OCI-LY1 (cell line): ENCODE measurements around the gene TEAD4.

Experiments
- H2AFZ ChIP-seq: fragments of 200-600 bp; sonication (generic), shearing (Covaris generic); 2 replicates; pipeline ENCODE4 v1.6.0; 2014; ENCODE audit warnings: antibody characterized with exemption, mild to moderate bottlenecking, low read length
- H3F3A ChIP-seq: fragments of 200-600 bp; sonication (generic), shearing (Covaris generic); 2 replicates; pipeline ENCODE4 v1.6.0; 2014; ENCODE audit warnings: mild to moderate bottlenecking, antibody characterized with exemption, low read length, moderate library complexity; ENCODE audit not compliant: insufficient read depth
- H3K27ac ChIP-seq: fragments of 200-600 bp; sonication (generic); 2 replicates; pipeline ENCODE4 v1.5.1; 2014; ENCODE audit warnings: low read length, mixed run types, mild to moderate bottlenecking, low read depth; ENCODE audit not compliant: poor library complexity, severe bottlenecking
- H3K27me3 ChIP-seq: fragments of 200-600 bp; sonication (generic); 2 replicates; pipeline ENCODE4 v1.6.0; 2014; ENCODE audit warnings: antibody characterized with exemption, mild to moderate bottlenecking, low read length, moderate library complexity; ENCODE audit not compliant: insufficient read depth
- H3K36me3 ChIP-seq: fragments of 200-600 bp; sonication (generic); 2 replicates; pipeline ENCODE4 v1.6.1; 2014; ENCODE audit warnings: mild to moderate bottlenecking, antibody characterized with exemption, low read length, moderate library complexity, mixed read lengths; ENCODE audit not compliant: insufficient read depth
- H3K4me1 ChIP-seq: fragments of 200-600 bp; sonication (generic); 2 replicates; pipeline ENCODE4 v1.5.1; 2014; ENCODE audit warnings: mild to moderate bottlenecking, low read length, moderate library complexity; ENCODE audit not compliant: insufficient read depth, severe bottlenecking
- H3K4me2 ChIP-seq: fragments of 200-600 bp; sonication (generic), shearing (Covaris generic); 2 replicates; pipeline ENCODE4 v1.6.1; 2014; ENCODE audit warnings: low read length
- H3K4me3 ChIP-seq: fragments of 200-600 bp; sonication (generic); 2 replicates; pipeline ENCODE4 v1.5.1; 2014; ENCODE audit warnings: low read length, low read depth, mild to moderate bottlenecking, mixed read lengths; ENCODE audit not compliant: poor library complexity, severe bottlenecking
- H3K79me2 ChIP-seq: fragments of 200-600 bp; shearing (Covaris generic); 2 replicates; pipeline ENCODE4 v1.6.1; 2016; ENCODE audit warnings: mixed run types, low read length, mixed read lengths; ENCODE audit not compliant: insufficient read depth
- H3K9ac ChIP-seq: fragments of 200-600 bp; sonication (generic), shearing (Covaris generic); 2 replicates; pipeline ENCODE4 v1.6.1; 2014; ENCODE audit warnings: mild to moderate bottlenecking, low read length, mixed read lengths
- H3K9me2 ChIP-seq: fragments of 200-600 bp; sonication (generic), shearing (Covaris generic); 2 replicates; pipeline ENCODE4 v1.6.1; 2014; ENCODE audit warnings: low read depth, mild to moderate bottlenecking, low read length, mixed read lengths
- H3K9me3 ChIP-seq: fragments of 200-600 bp; shearing (Covaris generic); 2 replicates; pipeline ENCODE4 v1.6.1; 2014; ENCODE audit warnings: low read length, mixed read lengths
- H4K20me1 ChIP-seq: fragments of 200-600 bp; sonication (generic), shearing (Covaris generic); 2 replicates; pipeline ENCODE4 v1.6.0; 2016; ENCODE audit warnings: mild to moderate bottlenecking, low read length; ENCODE audit not compliant: insufficient read depth
- CTCF ChIP-seq: fragments of 200-600 bp; sonication (generic), shearing (Covaris generic); IDR thresholded peaks from 2 replicates; pipeline ENCODE4 v1.5.1; 2017; ENCODE audit warnings: mild to moderate bottlenecking, antibody characterized with exemption, low read length, moderate library complexity, mixed read lengths
- EZH2 ChIP-seq: fragments of 200-600 bp; sonication (generic), shearing (Covaris generic); IDR thresholded peaks from 2 replicates; pipeline ENCODE4 v1.8.0; 2017; ENCODE audit warnings: borderline replicate concordance, mixed run types, mild to moderate bottlenecking, antibody characterized with exemption, low read length, moderate library complexity, mixed read lengths

Gene TEAD4

GRCh38 chr12:2959192-2959504 lies at the start of gene TEAD4:
Gene TEAD4, plus strand, starts transcription at chr12:2959397.
- Histone ChIP-seq H4K20me1 (no peaks in the 10 kb centered on the region), H2AFZ (peak within 1 kb of the TSS; percentile 54; the same call in 1 of the 2 replicates), H3K27me3 (no peaks in the 10 kb centered on the region), H3K36me3 (no peaks in the 10 kb centered on the region), H3K4me3 (peak within 1 kb of the TSS; percentile 73), H3K9ac (peak within 1 kb of the TSS; percentile 70), H3K79me2 (no peaks in the 10 kb centered on the region), H3K9me3 (no peaks in the 10 kb centered on the region), H3K27ac (no peak within 1 kb of the TSS), H3K4me1 (peaks cover 29% of the 10 kb centered on the region), H3K4me2 (peak within 1 kb of the TSS; percentile 84), H3F3A (no peaks in the 10 kb centered on the region), H3K9me2 (no peaks in the 10 kb centered on the region)
- TF ChIP-seq CTCF, result no peak
- TF ChIP-seq EZH2, result no peak

DNA sequence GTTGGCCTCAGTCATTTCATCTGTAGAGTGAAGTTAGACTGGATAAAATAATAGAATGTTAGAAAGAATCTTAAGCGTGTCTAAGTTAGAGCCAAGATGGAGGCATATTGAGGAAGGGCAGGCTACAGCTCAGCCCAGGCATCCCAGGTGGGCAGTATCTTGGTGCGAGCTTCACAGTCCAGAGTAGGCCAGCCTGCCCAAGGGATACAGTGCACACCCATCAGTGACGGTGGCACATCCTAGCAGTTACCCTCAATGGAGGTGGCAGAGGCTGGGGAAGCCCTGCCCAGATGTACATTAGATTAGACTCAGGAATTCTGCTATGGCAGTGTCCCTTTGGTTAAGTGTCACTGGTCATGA lies 47.0 kb upstream of the TEAD4 start:
- H2AFZ ChIP-seq, result no peak overlapping the region
- H3K27ac ChIP-seq, result no peak overlapping the region
- no peaks in the 10 kb centered on the region for H3K9me2 ChIP-seq
- H3K27me3 ChIP-seq, result no peaks in the 10 kb centered on the region
- H3K9me3 ChIP-seq, result no peaks in the 10 kb centered on the region
- no peak overlapping the region for H3K4me3 ChIP-seq
- peaks cover 7% of the 10 kb centered on the region for H3K4me1 ChIP-seq
- H3K9ac ChIP-seq, result no peak overlapping the region
- H3K79me2 ChIP-seq, result no peaks in the 10 kb centered on the region
- no peaks in the 10 kb centered on the region for H4K20me1 ChIP-seq
- H3F3A ChIP-seq, result no peaks in the 10 kb centered on the region
- TF ChIP-seq CTCF (no peak), EZH2 (no peak)
- no peak overlapping the region for H3K4me2 ChIP-seq
- peaks cover 13% of the 10 kb centered on the region for H3K36me3 ChIP-seq

DNA sequence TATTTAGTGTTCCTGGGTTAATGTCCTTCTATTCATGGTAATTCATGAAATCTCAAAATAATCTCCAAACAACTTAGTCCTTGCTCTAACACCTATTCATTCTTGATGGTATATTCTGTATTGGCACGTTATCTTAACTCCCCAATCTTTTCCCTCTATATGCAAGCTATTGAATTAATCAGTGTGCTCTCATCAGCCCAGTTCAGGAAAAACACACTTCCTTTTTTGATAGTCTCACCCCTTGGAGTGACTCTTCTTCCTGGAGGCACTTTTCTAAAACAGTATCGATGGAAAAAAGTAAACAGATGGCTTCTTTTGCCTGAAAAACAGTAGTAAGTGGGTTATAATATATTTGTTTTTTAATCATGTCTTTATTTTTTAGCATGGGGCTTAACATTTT lies 39.9 kb upstream of the TEAD4 start:
- no peaks in the 10 kb centered on the region for H3K9me3 ChIP-seq
- peaks cover 25% of the 10 kb centered on the region for H3K36me3 ChIP-seq
- no peak overlapping the region for H3K4me3 ChIP-seq
- no peak overlapping the region for H3K9ac ChIP-seq
- no peak overlapping the region for H3K27ac ChIP-seq
- no peaks in the 10 kb centered on the region for H3F3A ChIP-seq
- H3K4me2 ChIP-seq, result no peak overlapping the region
- H3K79me2 ChIP-seq, result no peaks in the 10 kb centered on the region
- H3K4me1 ChIP-seq, result no peaks in the 10 kb centered on the region
- no peak overlapping the region for H2AFZ ChIP-seq
- no peaks in the 10 kb centered on the region for H3K27me3 ChIP-seq
- H4K20me1 ChIP-seq, result no peaks in the 10 kb centered on the region
- H3K9me2 ChIP-seq, result no peaks in the 10 kb centered on the region
- TF ChIP-seq CTCF, result no peak
- no peak for TF ChIP-seq EZH2
